ENCODE data around the gene ZNF581.

The ZNF581 gene

GRCh38 chr19:55654868-55655647, 11.6 kb downstream of the ZNF581 start, which contains the start of gene U2AF2 (continued):
- no peak for TF ChIP-seq ZNF518A (tag by site-specific recombination; conservative IDR thresholded peaks at IDR 0.05; ENCODE audit: low read depth)
- TF ChIP-seq ZNF600 (tag by site-specific recombination; IDR thresholded peaks at IDR 0.05): no peak
- no peak for TF ChIP-seq ZNF747 (tag by site-specific recombination; IDR thresholded peaks at IDR 0.05)
- no peak for TF ChIP-seq ZNF24 (tag by site-specific recombination; IDR thresholded peaks at IDR 0.05)
- no peak for TF ChIP-seq ZNF670 (tag by site-specific recombination; IDR thresholded peaks at IDR 0.05; ENCODE audit: low read depth)
- TF ChIP-seq ZNF175 (tag by site-specific recombination; IDR thresholded peaks at IDR 0.05): no peak
- no peak; the same call in 1 of the 2 replicates for TF ChIP-seq ZNF221 (tag by site-specific recombination; IDR thresholded peaks at IDR 0.05; ENCODE audit: borderline replicate concordance)
- TF ChIP-seq ZNF16 (tag by site-specific recombination; IDR thresholded peaks at IDR 0.05; ENCODE audit: low read depth): no peak
- peak; percentile 37; the same call in 1 of the 2 replicates for TF ChIP-seq ZNF660 (tag by site-specific recombination; IDR thresholded peaks at IDR 0.05)
- no peak for TF ChIP-seq ZNF132 (tag by site-specific recombination; IDR thresholded peaks at IDR 0.05; ENCODE audit: borderline replicate concordance)
- TF ChIP-seq, protein P1, sequence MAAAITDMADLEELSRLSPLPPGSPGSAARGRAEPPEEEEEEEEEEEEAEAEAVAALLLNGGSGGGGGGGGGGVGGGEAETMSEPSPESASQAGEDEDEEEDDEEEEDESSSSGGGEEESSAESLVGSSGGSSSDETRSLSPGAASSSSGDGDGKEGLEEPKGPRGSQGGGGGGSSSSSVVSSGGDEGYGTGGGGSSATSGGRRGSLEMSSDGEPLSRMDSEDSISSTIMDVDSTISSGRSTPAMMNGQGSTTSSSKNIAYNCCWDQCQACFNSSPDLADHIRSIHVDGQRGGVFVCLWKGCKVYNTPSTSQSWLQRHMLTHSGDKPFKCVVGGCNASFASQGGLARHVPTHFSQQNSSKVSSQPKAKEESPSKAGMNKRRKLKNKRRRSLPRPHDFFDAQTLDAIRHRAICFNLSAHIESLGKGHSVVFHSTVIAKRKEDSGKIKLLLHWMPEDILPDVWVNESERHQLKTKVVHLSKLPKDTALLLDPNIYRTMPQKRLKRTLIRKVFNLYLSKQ (tag by site-specific recombination; IDR thresholded peaks at IDR 0.05; ENCODE audit: borderline replicate concordance): no peak
- TF ChIP-seq BCL11B (tag by site-specific recombination; IDR thresholded peaks at IDR 0.05; ENCODE audit: low read depth): 0 out of 2 replicates have a peak, but pooled peaks have one; percentile 22
- TF ChIP-seq, protein P2, sequence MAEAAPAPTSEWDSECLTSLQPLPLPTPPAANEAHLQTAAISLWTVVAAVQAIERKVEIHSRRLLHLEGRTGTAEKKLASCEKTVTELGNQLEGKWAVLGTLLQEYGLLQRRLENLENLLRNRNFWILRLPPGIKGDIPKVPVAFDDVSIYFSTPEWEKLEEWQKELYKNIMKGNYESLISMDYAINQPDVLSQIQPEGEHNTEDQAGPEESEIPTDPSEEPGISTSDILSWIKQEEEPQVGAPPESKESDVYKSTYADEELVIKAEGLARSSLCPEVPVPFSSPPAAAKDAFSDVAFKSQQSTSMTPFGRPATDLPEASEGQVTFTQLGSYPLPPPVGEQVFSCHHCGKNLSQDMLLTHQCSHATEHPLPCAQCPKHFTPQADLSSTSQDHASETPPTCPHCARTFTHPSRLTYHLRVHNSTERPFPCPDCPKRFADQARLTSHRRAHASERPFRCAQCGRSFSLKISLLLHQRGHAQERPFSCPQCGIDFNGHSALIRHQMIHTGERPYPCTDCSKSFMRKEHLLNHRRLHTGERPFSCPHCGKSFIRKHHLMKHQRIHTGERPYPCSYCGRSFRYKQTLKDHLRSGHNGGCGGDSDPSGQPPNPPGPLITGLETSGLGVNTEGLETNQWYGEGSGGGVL (tag by site-specific recombination; IDR thresholded peaks at IDR 0.05): peak; percentile 82
- peak; percentile 70 for TF ChIP-seq ZFHX2 (tag by site-specific recombination; conservative IDR thresholded peaks at IDR 0.05)
- TF ChIP-seq ZBTB49 (tag by site-specific recombination; IDR thresholded peaks at IDR 0.05; ENCODE audit: low read depth): no peak
- TF ChIP-seq ZNF239 (tag by site-specific recombination; IDR thresholded peaks at IDR 0.05): no peak
- TF ChIP-seq ZSCAN30 (tag by site-specific recombination; IDR thresholded peaks at IDR 0.05): peak; percentile 71
- TF ChIP-seq ZNF19 (tag by site-specific recombination; IDR thresholded peaks at IDR 0.05; ENCODE audit: low read depth): no peak
- TF ChIP-seq ZIC2 (tag by site-specific recombination; IDR thresholded peaks at IDR 0.05): no peak
- TF ChIP-seq ZNF10 (tag by site-specific recombination; IDR thresholded peaks at IDR 0.05): 0 out of 2 replicates have a peak, but pooled peaks have one; percentile 45
- no peak for TF ChIP-seq SCRT2 (tag by site-specific recombination; IDR thresholded peaks at IDR 0.05)
- no peak for TF ChIP-seq ZNF473 (tag by site-specific recombination; IDR thresholded peaks at IDR 0.05)
- no peak for TF ChIP-seq ZNF621 (tag by site-specific recombination; IDR thresholded peaks at IDR 0.05)
- no peak for TF ChIP-seq ZNF530 (tag by site-specific recombination; IDR thresholded peaks at IDR 0.05; ENCODE audit: low read depth)
- TF ChIP-seq ZNF114 (tag by site-specific recombination; IDR thresholded peaks at IDR 0.05): no peak
- peak; percentile 67 for TF ChIP-seq KLF17 (tag by site-specific recombination; IDR thresholded peaks at IDR 0.05)
